Chondrocyte (in vitro differentiated cells): ENCODE results near the gene DPYD. TPM values are rescaled to one million over a fixed set of nuclear protein-coding genes. Genes with fewer than 3 reads are reported as not detected.

Source experiments
- DNase-seq: peaks from one replicate; pipeline ENCODE4 v3.0.0; 2021; ENCODE audit warnings: mixed read lengths, low spot score
- H3K27ac Mint-ChIP-seq: one replicate; pipeline ENCODE4 v1.8.0; 2021; ENCODE audit warnings: mild to moderate bottlenecking, moderate library complexity, mixed read lengths; ENCODE audit not compliant: unreplicated experiment
- H3K27me3 Mint-ChIP-seq: 2 replicates; pipeline ENCODE4 v1.8.0; 2021; ENCODE audit warnings: low read depth, mixed read lengths
- H3K36me3 Mint-ChIP-seq: 2 replicates; pipeline ENCODE4 v1.8.0; 2021; ENCODE audit warnings: low read depth, mixed read lengths
- H3K4me1 Mint-ChIP-seq: 2 replicates; pipeline ENCODE4 v1.8.0; 2021; ENCODE audit warnings: low read depth, mild to moderate bottlenecking, mixed read lengths
- H3K4me3 Mint-ChIP-seq: one replicate; pipeline ENCODE4 v1.8.0; 2021; ENCODE audit warnings: mild to moderate bottlenecking, moderate library complexity, mixed read lengths; ENCODE audit not compliant: unreplicated experiment
- H3K9me3 Mint-ChIP-seq: 2 replicates; pipeline ENCODE4 v1.8.0; 2021; ENCODE audit warnings: low read depth, mixed read lengths
- CTCF ChIP-seq: fragments of 200-600 bp; sonication (generic); IDR thresholded peaks from 2 replicates; pipeline ENCODE4 v1.5.0; 2021; ENCODE audit warnings: antibody characterized with exemption, mild to moderate bottlenecking, moderate library complexity
- total RNA-seq: library from RNA; stranded (reverse); gene quantifications from 3 replicates; pipeline ENCODE4 v1.2.1, GENCODE V29; 2021

DPYD gene
- total RNA-seq, 1 donor from 2014 or later = 5.3 TPM

DNA sequence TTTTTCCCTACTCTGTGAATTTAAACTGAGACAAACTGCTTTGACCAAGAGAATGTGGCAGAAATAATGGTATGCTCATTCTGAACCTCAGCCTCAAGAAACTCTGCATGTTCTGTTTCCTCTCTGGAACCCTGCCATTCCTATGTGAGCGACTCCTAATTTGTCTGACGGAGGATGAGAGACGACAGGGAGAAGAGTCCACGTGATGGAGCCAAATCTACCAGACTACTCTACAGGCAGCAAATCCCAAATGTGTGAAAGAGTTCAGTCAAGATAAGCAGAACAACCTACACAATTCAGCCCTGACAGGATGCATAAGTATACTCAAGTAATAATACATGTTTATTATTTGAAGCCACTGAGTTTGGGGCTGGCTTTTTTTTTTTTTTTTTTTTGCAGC lies 153.5 kb downstream of the DPYD start:
- no peak for TF ChIP-seq CTCF
- H3K27ac Mint-ChIP-seq = no peak overlapping the region
- H3K9me3 Mint-ChIP-seq = peaks cover 6% of the 10 kb centered on the region
- H3K4me1 Mint-ChIP-seq = peaks cover 17% of the 10 kb centered on the region
- H3K36me3 Mint-ChIP-seq = peaks cover under 1% of the 10 kb centered on the region
- no peak for DNase-seq
- H3K27me3 Mint-ChIP-seq = no peaks in the 10 kb centered on the region
- no peak overlapping the region for H3K4me3 Mint-ChIP-seq

DNA sequence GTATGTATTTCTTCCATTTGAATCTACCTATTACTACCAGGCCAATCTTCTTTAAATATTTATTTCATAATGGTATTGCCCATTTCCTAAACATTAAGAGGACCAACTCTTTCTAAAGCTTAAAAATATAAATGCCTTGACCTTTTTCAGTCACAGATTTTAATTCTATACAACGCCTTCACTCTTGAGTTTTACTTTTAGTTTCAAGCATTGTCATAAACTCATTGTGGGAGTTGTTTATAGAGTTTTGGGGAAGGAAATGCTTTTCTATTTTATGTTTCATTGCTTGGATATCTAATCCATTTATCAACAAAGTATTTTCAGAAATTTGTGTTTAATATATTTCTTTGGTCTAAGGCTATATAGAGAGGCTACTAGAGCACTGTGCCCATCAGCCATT lies 155.8 kb downstream of the DPYD start:
- H3K27ac Mint-ChIP-seq = no peak overlapping the region
- no peak for TF ChIP-seq CTCF
- DNase-seq = no peak
- H3K4me3 Mint-ChIP-seq = no peak overlapping the region
- H3K36me3 Mint-ChIP-seq = peaks cover 8% of the 10 kb centered on the region
- H3K27me3 Mint-ChIP-seq = no peaks in the 10 kb centered on the region
- peaks cover 12% of the 10 kb centered on the region for H3K4me1 Mint-ChIP-seq
- H3K9me3 Mint-ChIP-seq = peaks cover 18% of the 10 kb centered on the region

DNA sequence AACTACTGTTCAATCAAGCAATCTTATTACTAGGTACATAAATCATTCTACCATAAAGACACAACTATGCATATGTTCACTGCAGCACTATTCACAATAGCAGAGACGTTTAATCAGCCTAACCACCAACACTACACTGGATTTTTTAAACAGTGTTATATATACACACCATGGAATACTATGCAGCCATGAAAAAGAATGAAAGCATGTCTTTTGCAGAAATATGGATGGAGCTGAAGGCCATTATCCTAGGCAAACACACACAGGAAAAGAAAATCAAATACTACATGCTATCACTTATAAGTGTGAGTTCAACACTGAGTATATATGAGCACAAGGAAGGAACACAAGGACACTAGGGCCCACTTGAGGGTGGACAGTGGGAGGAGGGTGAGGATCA lies 159.2 kb downstream of the DPYD start:
- no peak overlapping the region for H3K4me3 Mint-ChIP-seq
- no peak overlapping the region for H3K27ac Mint-ChIP-seq
- peaks cover 8% of the 10 kb centered on the region for H3K36me3 Mint-ChIP-seq
- H3K4me1 Mint-ChIP-seq = peaks cover 20% of the 10 kb centered on the region
- no peaks in the 10 kb centered on the region for H3K27me3 Mint-ChIP-seq
- DNase-seq = no peak
- H3K9me3 Mint-ChIP-seq = peaks cover 18% of the 10 kb centered on the region
- no peak for TF ChIP-seq CTCF

DNA sequence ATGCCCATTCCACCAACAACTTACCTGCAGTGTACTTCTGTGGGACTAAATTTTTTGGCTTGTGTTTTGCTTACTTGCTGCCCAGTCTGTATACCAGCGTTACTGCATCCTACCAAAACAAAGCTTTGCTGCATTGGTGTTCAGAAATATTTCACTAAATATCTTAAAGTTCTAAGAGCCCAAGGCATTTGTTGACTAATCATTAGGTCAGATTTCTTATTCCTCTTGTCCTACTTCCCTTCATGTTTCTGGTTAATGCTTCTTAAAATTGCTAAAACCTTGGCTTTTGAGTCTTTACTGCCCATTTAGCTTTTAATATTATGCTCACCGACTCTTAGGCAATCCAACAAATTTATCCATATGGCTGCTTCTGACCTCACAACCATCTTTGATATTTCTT lies 161.8 kb downstream of the DPYD start:
- Mint-ChIP-seq H3K27ac (no peak overlapping the region), H3K27me3 (no peaks in the 10 kb centered on the region), H3K4me1 (peaks cover 16% of the 10 kb centered on the region), H3K4me3 (no peak overlapping the region), H3K9me3 (peaks cover 18% of the 10 kb centered on the region), H3K36me3 (peaks cover 8% of the 10 kb centered on the region)
- TF ChIP-seq CTCF = no peak
- DNase-seq = no peak

GRCh38 chr1:97758541-97759057 lies 162.2 kb downstream of the DPYD start:
- H3K27ac Mint-ChIP-seq = peak overlapping the region; percentile 38
- TF ChIP-seq CTCF = no peak
- DNase-seq = no peak
- peaks cover 8% of the 10 kb centered on the region for H3K36me3 Mint-ChIP-seq
- H3K4me3 Mint-ChIP-seq = no peak overlapping the region
- H3K4me1 Mint-ChIP-seq = peaks cover 16% of the 10 kb centered on the region
- no peaks in the 10 kb centered on the region for H3K27me3 Mint-ChIP-seq
- H3K9me3 Mint-ChIP-seq = peaks cover 18% of the 10 kb centered on the region
